A549 (cell line): ENCODE results near the gene SMTN.

Experiments
- ATOH8 ChIP-seq: fragments of 250-450 bp; sonication (Bioruptor Pico); IDR thresholded peaks from 2 replicates; pipeline ENCODE4 v1.5.0; 2020; ENCODE audit warnings: low read depth, mild to moderate bottlenecking, moderate library complexity
- CHD2 ChIP-seq: fragments of 150-350 bp; IDR thresholded peaks from 2 replicates; pipeline ENCODE4 v1.6.1; 2014; ENCODE audit warnings: low read length; ENCODE audit not compliant: partially characterized antibody
- EP300 ChIP-seq, 2 experiments: fragments of >200 bp; sonication (Bioruptor Twin); formaldehyde crosslinking; IDR thresholded peaks; 2 replicates in 1 of 2; 3 replicates in 1 of 2; pipeline ENCODE4 v1.6.1; 2016 to 2017
- JUN ChIP-seq, 2 experiments: fragments of >200 bp; sonication (Bioruptor Twin); formaldehyde crosslinking; IDR thresholded peaks; 2 replicates in 1 of 2; 3 replicates in 1 of 2; pipeline ENCODE4 v1.6.1; 2016 to 2017
- MYC ChIP-seq: IDR thresholded peaks from 2 replicates; pipeline ENCODE4 v1.6.1; 2012; ENCODE audit warnings: mild to moderate bottlenecking, inconsistent platforms, low read length, improper control_type of control experiment, borderline replicate concordance
- PBX3 ChIP-seq: IDR thresholded peaks from 2 replicates; pipeline ENCODE4 v1.6.1; 2012
- RAD21 ChIP-seq, 2 experiments: fragments of >200 bp in 1 of 2; sonication (Bioruptor Twin) in 1 of 2; formaldehyde crosslinking in 1 of 2; IDR thresholded peaks in 1 of 2; conservative IDR thresholded peaks in 1 of 2; 2 replicates in 1 of 2; 3 replicates in 1 of 2; pipeline ENCODE4 v1.6.1; 2012 to 2018; ENCODE audit warnings: inconsistent platforms in 1 of 2
- ZNF302 ChIP-seq: fragments of 250-450 bp; sonication (Bioruptor Pico); IDR thresholded peaks from 2 replicates; pipeline ENCODE4 v1.9.0; 2021; ENCODE audit warnings: inconsistent platforms, mild to moderate bottlenecking, moderate library complexity
- ZSCAN20 ChIP-seq: fragments of 250-450 bp; sonication (Bioruptor Pico); IDR thresholded peaks from 2 replicates; pipeline ENCODE4 v1.8.0; 2022; ENCODE audit warnings: mild to moderate bottlenecking, moderate library complexity
- TF ChIP-seq, protein P1 (sequence below): fragments of >200 bp; sonication (Bioruptor Twin); formaldehyde crosslinking; IDR thresholded peaks from 3 replicates; pipeline ENCODE4 v1.5.1; 2016
- TF ChIP-seq, protein P2 (sequence below): fragments of 250-450 bp; sonication (Bioruptor Pico); IDR thresholded peaks from 2 replicates; pipeline ENCODE4 v1.5.0; 2021; ENCODE audit warnings: mild to moderate bottlenecking, moderate library complexity, borderline replicate concordance
- TF ChIP-seq, protein P3 (sequence below): fragments of 200-600 bp; sonication (generic); IDR thresholded peaks from 2 replicates; pipeline ENCODE4 v1.6.1; 2016; ENCODE audit warnings: antibody characterized with exemption, mild to moderate bottlenecking, moderate library complexity

DNA sequence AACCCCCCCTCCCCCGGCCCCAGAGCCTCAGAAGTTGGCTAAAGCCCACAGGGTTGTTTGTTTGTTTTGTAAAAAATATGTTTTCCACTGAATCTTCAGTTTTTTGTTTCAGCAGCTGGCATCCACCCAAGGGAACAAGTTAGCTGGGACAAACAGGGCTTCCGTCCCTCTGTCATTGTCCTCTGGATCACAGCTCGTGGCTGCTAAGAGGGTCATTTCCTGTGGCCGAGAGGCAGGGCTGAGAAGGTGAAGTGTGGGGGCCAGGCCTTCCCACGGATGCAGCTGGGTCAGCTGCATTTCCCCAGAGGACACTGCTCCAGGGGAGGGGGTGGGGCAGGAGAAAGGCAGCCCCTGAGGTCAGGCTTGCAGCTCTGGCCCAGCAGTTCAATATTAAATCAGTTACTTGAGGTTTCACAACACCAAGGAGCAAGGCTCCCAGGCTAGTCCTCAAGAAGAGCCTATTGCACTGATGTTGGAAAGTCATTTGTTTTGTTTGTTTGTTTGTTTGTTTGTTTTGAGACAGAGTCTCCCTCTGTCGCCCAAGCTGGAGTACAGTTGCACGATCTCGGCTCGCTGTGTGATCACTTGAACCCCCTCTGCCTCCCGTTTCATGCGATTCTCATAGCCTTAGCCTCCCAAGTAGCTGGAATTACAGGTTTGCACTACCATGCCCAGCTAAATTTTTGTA is 34.4 kb upstream of the SMTN start:
- TF ChIP-seq, protein P1, sequence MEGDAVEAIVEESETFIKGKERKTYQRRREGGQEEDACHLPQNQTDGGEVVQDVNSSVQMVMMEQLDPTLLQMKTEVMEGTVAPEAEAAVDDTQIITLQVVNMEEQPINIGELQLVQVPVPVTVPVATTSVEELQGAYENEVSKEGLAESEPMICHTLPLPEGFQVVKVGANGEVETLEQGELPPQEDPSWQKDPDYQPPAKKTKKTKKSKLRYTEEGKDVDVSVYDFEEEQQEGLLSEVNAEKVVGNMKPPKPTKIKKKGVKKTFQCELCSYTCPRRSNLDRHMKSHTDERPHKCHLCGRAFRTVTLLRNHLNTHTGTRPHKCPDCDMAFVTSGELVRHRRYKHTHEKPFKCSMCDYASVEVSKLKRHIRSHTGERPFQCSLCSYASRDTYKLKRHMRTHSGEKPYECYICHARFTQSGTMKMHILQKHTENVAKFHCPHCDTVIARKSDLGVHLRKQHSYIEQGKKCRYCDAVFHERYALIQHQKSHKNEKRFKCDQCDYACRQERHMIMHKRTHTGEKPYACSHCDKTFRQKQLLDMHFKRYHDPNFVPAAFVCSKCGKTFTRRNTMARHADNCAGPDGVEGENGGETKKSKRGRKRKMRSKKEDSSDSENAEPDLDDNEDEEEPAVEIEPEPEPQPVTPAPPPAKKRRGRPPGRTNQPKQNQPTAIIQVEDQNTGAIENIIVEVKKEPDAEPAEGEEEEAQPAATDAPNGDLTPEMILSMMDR: no peak
- no peak for TF ChIP-seq JUN (IDR thresholded peaks at IDR 0.05)
- TF ChIP-seq ZNF302 (CRISPR knock-in tag): no peak
- no peak for TF ChIP-seq MYC
- no peak for TF ChIP-seq ATOH8
- TF ChIP-seq, protein P2, sequence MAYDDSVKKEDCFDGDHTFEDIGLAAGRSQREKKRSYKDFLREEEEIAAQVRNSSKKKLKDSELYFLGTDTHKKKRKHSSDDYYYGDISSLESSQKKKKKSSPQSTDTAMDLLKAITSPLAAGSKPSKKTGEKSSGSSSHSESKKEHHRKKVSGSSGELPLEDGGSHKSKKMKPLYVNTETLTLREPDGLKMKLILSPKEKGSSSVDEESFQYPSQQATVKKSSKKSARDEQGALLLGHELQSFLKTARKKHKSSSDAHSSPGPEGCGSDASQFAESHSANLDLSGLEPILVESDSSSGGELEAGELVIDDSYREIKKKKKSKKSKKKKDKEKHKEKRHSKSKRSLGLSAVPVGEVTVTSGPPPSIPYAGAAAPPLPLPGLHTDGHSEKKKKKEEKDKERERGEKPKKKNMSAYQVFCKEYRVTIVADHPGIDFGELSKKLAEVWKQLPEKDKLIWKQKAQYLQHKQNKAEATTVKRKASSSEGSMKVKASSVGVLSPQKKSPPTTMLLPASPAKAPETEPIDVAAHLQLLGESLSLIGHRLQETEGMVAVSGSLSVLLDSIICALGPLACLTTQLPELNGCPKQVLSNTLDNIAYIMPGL (CRISPR knock-in tag): no peak
- TF ChIP-seq EP300 (IDR thresholded peaks at IDR 0.05): no peak
- no peak for TF ChIP-seq PBX3
- TF ChIP-seq CHD2: no peak
- no peak for TF ChIP-seq RAD21 (conservative IDR thresholded peaks at IDR 0.05 in 1 of 2, IDR thresholded peaks at IDR 0.05 in 1 of 2)
- TF ChIP-seq ZSCAN20 (CRISPR knock-in tag): no peak
- TF ChIP-seq, protein P3, sequence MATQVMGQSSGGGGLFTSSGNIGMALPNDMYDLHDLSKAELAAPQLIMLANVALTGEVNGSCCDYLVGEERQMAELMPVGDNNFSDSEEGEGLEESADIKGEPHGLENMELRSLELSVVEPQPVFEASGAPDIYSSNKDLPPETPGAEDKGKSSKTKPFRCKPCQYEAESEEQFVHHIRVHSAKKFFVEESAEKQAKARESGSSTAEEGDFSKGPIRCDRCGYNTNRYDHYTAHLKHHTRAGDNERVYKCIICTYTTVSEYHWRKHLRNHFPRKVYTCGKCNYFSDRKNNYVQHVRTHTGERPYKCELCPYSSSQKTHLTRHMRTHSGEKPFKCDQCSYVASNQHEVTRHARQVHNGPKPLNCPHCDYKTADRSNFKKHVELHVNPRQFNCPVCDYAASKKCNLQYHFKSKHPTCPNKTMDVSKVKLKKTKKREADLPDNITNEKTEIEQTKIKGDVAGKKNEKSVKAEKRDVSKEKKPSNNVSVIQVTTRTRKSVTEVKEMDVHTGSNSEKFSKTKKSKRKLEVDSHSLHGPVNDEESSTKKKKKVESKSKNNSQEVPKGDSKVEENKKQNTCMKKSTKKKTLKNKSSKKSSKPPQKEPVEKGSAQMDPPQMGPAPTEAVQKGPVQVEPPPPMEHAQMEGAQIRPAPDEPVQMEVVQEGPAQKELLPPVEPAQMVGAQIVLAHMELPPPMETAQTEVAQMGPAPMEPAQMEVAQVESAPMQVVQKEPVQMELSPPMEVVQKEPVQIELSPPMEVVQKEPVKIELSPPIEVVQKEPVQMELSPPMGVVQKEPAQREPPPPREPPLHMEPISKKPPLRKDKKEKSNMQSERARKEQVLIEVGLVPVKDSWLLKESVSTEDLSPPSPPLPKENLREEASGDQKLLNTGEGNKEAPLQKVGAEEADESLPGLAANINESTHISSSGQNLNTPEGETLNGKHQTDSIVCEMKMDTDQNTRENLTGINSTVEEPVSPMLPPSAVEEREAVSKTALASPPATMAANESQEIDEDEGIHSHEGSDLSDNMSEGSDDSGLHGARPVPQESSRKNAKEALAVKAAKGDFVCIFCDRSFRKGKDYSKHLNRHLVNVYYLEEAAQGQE: no peak
